Muscle of leg (tissue), 11 donors: ENCODE data around the gene MMD2. TPM values are rescaled to one million over a fixed set of nuclear protein-coding genes. Genes with fewer than 3 reads are reported as not detected.

Experiments
- DNase-seq: peaks from one replicate; pipeline ENCODE4 v3.0.0; 2013
- H3K27ac ChIP-seq: one replicate; pipeline ENCODE4 v1.5.1; 2013; ENCODE audit warnings: mild to moderate bottlenecking, low read length, control low read depth
- H3K27me3 ChIP-seq: one replicate; pipeline ENCODE4 v1.6.1; 2013; ENCODE audit warnings: low read length; ENCODE audit not compliant: control insufficient read depth, insufficient read depth
- H3K36me3 ChIP-seq: one replicate; pipeline ENCODE4 v1.6.1; 2013; ENCODE audit warnings: low read length; ENCODE audit not compliant: control insufficient read depth, insufficient read depth
- H3K4me1 ChIP-seq: one replicate; pipeline ENCODE4 v1.6.1; 2013; ENCODE audit warnings: low read length; ENCODE audit not compliant: control insufficient read depth, insufficient read depth
- H3K4me3 ChIP-seq: one replicate; pipeline ENCODE4 v1.5.1; 2013; ENCODE audit warnings: low read length, control low read depth
- H3K9me3 ChIP-seq: replicated peaks from 2 replicates; pipeline ENCODE4 v1.6.1; 2013; ENCODE audit warnings: low read depth, low read length; ENCODE audit not compliant: control insufficient read depth
- WGBS: methylation state at CpG from one replicate; pipeline ENCODE4 v1.1.5; 2013; ENCODE audit warnings: missing lambda C conversion rate; ENCODE audit not compliant: insufficient coverage; 5-methylcytosine and 5-hydroxymethylcytosine counted together
- polyA plus RNA-seq, 8 donors: library from polyadenylated mRNA; unstranded; fragments of 120-200 nt; gene quantifications; one replicate each; pipeline versions ENCODE4 v1.2.1 to v1.2.3, GENCODE V29; 2013; ENCODE audit warnings: inconsistent platforms in 1 of 8, low replicate concordance in 1 of 8; ENCODE audit not compliant: insufficient read length in 8 of 8, insufficient read depth in 1 of 8
- total RNA-seq: library from RNA; stranded (reverse); fragments of 120-200 nt; gene quantifications from one replicate; pipeline ENCODE4 v1.2.4, GENCODE V29; 2013

MMD2 gene
- total and polyA plus RNA-seq, 9 donors: 0.05 to 0.77 (median 0.07) TPM; not detected in 4

DNA sequence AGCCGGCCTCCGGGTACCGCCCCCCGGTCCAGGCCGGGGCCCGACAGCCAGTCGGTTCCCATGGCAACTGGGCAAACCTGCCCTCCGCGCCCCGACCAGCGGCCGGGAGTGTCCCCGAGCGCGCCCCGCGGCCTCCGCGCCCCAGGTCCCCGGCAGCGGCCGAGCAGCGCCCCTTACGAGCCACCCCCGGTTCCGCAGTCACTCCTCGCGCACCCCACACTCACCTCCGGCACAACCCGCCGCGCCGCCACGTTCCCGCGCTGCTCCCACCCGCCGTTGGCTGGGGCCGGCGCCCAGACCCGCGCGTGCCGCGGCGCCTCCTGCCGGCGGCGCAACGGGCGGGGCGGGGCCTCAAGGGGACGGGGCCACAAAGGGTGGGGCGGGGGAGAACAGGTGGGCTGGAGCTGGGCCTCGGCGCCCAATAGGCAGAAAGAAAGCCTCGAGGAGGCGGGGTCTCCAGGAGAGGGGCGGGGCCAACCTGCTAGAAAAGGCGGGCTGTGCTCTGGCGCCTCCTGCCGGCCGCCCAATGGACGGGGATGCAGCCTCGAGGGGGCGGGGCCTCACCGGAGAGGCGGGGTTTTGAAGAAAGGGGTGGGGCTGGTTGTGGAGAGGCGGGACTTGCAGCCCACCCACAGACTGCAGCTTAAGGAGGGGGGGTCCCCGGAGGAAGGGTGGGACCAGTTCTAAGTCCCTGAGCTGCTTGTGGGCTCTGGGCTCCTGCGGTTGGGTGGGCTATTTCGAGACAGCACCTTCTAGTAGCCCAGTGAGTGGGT is 75.4 kb downstream of the MMD2 start, which contains the start of gene RADIL:
RADIL (minus strand) TSS at position 345 of the 773 bp plus-strand sequence. CDS start 5,577 bp downstream, outside the sequence.
- H3K27ac ChIP-seq: peak within 1 kb of the TSS; percentile 94
- peak; percentile 93 for DNase-seq
- no peaks in the 10 kb centered on the region for H3K9me3 ChIP-seq
- WGBS: under 1% methylated on average over 68 of the region's 72 CpGs
- peaks cover 22% of the 10 kb centered on the region for H3K4me1 ChIP-seq
- H3K27me3 ChIP-seq: peaks cover 16% of the 10 kb centered on the region
- H3K4me3 ChIP-seq: peak within 1 kb of the TSS; percentile 34
- no peaks in the 10 kb centered on the region for H3K36me3 ChIP-seq

DNA sequence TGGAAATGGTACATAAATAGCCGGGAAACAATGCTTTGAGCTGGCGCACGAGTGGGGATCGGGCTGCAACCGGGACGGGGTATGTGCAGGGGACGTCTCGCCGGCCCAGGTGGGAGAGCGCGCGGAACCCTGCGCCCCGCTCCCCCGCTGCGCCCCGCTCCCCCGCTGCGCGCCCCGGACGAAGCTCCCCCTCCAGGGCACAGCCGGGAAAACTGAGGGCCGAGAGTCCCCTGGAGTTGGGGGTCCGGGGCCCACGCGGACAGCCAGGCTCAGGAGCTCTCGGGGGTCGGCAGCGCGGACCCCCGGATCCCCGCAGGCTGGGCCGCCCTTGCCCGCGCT is 76.0 kb downstream of the MMD2 start:
- H3K4me1 ChIP-seq: peaks cover 22% of the 10 kb centered on the region
- under 1% methylated on average over 36 of the region's 36 CpGs for WGBS

DNA sequence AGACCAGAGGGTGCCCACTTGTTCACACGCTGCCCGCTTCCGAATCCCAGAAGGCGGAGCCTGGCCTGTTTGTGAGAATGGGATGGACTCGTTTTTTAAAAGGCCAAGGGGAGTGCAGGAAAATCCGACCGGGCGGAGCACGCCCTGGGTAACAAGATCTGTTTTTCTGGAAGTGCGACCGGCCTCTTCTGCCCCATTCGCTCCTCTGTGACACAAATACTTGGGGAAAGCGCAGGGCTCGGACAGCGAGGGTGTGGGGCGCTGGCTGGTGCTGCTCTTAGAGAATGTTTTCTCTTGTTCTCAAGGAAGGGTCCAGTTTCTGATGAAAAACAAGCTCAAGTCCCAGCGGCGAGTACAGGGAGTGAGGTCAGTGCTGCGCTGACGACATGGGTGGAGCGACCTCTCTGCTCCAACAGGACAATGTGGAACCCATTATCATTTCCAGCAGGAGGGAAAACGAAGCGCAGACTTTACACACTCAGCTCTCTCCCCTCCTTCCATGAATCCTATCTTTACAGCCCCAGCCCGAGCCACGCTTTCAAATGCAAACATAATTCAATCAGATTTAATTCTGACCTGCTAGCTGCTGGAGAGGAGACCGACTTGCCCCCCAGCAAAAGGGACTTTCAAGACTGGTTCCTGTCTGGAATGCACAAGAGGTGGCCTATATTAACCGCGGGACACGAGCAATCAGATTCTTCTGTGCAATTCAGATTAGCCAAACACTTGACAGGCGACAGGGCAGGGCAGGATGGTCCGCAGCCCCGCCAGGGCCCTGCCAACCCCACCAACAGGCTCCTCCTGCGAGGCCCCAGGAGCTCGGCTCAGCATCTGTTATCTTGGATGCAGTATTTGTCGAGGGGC is 76.6 kb downstream of the MMD2 start:
- Histone ChIP-seq H3K27me3 (peaks cover 16% of the 10 kb centered on the region), H3K4me3 (peak overlapping the region; percentile 34), H3K4me1 (peaks cover 22% of the 10 kb centered on the region), H3K36me3 (no peaks in the 10 kb centered on the region), H3K27ac (peak overlapping the region; percentile 94), H3K9me3 (no peaks in the 10 kb centered on the region)
- DNase-seq: peak; percentile 96
- WGBS: 2% methylated on average over 29 of the region's 35 CpGs

More for the DNA sequence above, 76.0 kb downstream of the MMD2 start:
- no peak for DNase-seq
- H3K4me3 ChIP-seq: peak overlapping the region; percentile 34
- H3K27me3 ChIP-seq: peaks cover 16% of the 10 kb centered on the region
- H3K27ac ChIP-seq: peak overlapping the region; percentile 94
- H3K9me3 ChIP-seq: no peaks in the 10 kb centered on the region
- H3K36me3 ChIP-seq: no peaks in the 10 kb centered on the region

DNA sequence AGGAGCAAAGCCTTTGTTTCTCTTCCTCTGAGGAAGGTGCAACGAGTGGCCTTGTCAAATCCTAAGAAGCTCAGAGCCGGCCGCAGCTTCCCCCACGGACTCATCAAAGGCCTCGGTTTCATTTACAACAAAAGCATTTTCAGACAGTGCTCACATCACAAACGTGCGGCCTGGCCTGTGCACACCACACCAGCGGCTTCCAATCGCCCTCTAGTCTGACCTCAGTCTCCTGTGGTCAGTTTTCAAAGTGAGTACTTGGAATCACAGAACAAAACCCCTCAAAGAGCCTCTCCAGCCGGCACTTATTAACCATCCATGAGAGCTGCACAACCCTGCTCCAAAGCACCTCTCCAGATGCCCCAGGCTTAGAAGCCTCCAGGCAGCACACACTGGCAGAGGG is 78.8 kb downstream of the MMD2 start:
- Histone ChIP-seq H3K36me3 (peaks cover 6% of the 10 kb centered on the region), H3K27me3 (peaks cover 16% of the 10 kb centered on the region), H3K4me3 (no peak overlapping the region), H3K9me3 (no peaks in the 10 kb centered on the region), H3K4me1 (peaks cover 22% of the 10 kb centered on the region), H3K27ac (no peak overlapping the region)
- 8% methylated on average over 10 of the region's 10 CpGs for WGBS
- peak; percentile 32 for DNase-seq

DNA sequence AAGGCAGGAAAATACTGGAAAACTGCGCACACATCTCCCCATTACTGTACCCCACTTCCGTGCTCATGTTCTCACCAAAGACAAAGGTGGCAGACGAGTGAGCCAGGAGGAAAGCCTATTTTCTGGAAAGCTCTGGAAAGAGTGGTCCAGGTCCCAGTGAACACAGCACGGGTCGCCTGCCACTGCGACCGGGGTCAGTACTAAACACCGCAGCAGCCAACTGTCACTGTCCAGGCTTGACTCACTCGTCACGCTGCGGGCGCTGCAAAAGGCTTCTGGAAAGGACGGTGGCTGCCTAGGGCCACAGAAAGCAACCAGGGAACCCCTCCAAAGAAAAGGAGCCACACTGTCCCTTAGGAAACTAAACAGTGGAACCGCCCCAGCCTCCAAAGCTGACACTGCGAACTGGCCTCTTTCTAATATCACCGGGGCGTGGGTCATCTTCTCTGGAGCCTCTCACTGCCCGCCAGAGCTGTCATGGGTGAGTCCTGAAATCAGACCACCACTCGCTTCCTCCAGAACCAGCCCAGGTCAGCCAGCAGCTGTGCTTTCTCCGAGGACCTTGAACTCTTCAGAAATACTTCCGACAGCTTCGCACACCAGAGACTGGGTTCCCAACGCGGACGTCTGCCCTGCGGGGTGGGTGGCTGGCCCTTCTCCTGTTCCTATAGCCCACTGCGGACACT is 79.4 kb downstream of the MMD2 start:
- Histone ChIP-seq H3K4me1 (peaks cover 22% of the 10 kb centered on the region), H3K4me3 (no peak overlapping the region), H3K27me3 (peaks cover 16% of the 10 kb centered on the region), H3K9me3 (no peaks in the 10 kb centered on the region), H3K36me3 (peaks cover 6% of the 10 kb centered on the region), H3K27ac (no peak overlapping the region)
- no peak for DNase-seq
- WGBS: 70% methylated on average over 26 of the region's 27 CpGs

DNA sequence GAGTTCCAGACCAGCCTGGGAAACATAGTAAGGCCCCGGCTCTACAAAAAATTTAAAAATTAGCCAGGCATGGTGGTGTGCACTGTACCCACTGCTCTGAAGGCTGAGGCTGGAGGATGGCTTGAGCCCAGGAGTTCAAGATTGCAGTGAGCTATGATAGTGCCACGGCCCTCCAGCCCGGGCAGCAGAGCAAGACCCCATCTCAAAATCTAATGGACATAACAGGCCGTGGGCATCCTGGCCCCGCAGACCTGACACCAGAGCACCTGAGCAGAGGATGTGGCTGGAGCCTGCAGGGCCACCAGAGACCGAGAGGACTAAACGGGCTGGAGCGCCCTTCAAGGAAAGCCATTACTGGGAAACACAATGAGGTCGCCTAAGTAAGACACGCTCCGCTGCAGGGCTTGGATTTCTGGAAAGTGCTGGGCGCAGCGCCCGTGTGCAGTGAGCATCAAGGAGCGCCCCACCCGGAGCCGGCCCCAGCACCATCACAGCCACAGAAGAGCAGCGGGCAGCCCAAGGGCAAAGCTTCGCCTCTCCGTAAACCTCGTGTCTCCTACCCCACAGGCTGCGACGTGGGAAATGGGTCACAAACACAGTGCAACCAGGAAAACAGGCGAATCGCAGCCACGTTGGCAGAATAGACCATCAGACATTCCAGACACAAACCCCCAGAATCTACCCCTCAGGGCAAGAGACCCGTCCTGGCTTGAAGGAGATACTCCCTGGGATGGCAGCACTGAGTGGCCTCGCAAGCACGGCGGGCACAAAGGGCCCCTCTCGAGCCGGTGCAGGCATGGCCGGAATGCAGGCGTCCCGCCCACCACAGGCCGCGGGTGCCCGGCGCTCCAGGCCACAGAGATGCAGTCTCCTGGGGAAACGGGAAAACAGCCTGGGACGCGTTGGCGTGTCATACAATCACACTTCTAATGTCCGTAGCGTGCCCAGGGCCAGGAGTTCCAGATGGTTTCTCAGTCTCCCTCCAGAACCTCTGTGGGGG is 80.4 kb downstream of the MMD2 start:
- Histone ChIP-seq H3K27me3 (peaks cover 10% of the 10 kb centered on the region), H3K4me3 (no peak overlapping the region), H3K4me1 (peaks cover 24% of the 10 kb centered on the region), H3K27ac (no peak overlapping the region), H3K9me3 (no peaks in the 10 kb centered on the region), H3K36me3 (peaks cover 8% of the 10 kb centered on the region)
- no peak for DNase-seq
- WGBS: 79% methylated on average over 34 of the region's 45 CpGs

DNA sequence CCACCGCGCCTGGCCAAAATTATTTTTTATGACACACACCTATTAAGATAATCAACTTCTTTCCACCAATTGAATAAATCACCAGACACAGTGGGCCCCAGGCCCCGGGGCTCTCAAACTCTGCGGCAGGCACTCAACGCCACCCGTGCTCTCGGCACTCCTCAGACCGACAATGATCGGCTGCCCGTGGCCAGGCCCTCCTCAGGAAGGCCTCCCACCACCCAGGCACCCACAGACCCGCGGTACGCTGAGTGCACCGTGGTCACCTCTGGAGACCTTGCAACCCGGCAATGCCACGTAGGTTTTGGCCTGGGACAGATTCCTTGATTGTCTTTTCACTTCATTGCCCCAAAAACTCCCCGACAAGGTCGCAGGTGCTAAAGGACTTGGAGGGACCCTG is 82.4 kb downstream of the MMD2 start:
- peaks cover 8% of the 10 kb centered on the region for H3K36me3 ChIP-seq
- peaks cover 12% of the 10 kb centered on the region for H3K4me1 ChIP-seq
- no peak overlapping the region for H3K27ac ChIP-seq
- 94% methylated on average over 17 of the region's 18 CpGs for WGBS
- no peak for DNase-seq
- H3K9me3 ChIP-seq: no peaks in the 10 kb centered on the region
- H3K4me3 ChIP-seq: no peak overlapping the region
- peaks cover 6% of the 10 kb centered on the region for H3K27me3 ChIP-seq

DNA sequence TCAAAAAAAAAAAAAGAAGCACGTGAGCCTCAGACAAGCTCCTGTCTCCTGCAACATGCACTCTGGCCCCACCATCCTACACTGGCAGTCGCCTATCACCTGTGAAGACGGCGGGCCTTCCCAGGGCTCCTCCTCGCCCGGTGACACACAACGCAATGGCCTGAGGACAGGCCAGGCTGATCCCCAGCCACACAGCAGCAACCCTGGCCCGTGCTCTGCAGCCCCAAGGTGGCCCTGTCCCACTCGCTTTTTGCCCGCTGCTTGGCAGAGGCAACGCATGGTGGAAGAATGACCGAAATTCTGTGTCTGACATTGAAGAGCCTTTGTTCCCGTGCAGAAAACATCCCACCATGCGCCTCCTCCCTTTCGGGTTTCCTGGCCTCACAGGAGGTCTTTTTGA is 83.6 kb downstream of the MMD2 start:
- Histone ChIP-seq H3K27me3 (peaks cover 6% of the 10 kb centered on the region), H3K4me1 (peaks cover 11% of the 10 kb centered on the region), H3K36me3 (peaks cover 8% of the 10 kb centered on the region), H3K27ac (no peak overlapping the region), H3K9me3 (no peaks in the 10 kb centered on the region), H3K4me3 (no peak overlapping the region)
- no peak for DNase-seq
- WGBS: 92% methylated on average over 12 of the region's 15 CpGs
